HepG2 (cell line): Measurements from ENCODE around the gene GLE1. TPM values are rescaled to one million over a fixed set of nuclear protein-coding genes. Genes with fewer than 3 reads are reported as not detected.

ENCODE experiments used
- ATAC-seq: fragments of 200-7000 bp; cut with Tn5 transposase; 3 replicates; pipeline ENCODE4 v1.9.1; 2020; ENCODE audit warnings: mild to moderate bottlenecking, moderate library complexity
- BruUV-seq: library from RNA; stranded (reverse); fragments of 400-500 nt; replicated peaks from 2 replicates; lab custom pipeline; 2021; lab: Mats Ljungman, UMichigan
- CTCF ChIA-PET: fragments of 300-600 bp; formaldehyde crosslinking; extraction: SDS; loops from one replicate; lab custom pipeline; 2021; ENCODE audit warnings: low total read pairs, inconsistent platforms, low intra/inter-chr PET ratio; lab: Yijun Ruan, JAX
- POLR2A ChIA-PET: fragments of 350-600 bp; sonication (Branson Sonifier 250); formaldehyde crosslinking; loops from one replicate; lab custom pipeline; 2020; ENCODE audit warnings: antibody characterized with exemption, inconsistent platforms; lab: Yijun Ruan, JAX
- DNase-seq: peaks from one replicate; pipeline ENCODE4 v3.0.0-alpha.2; 2015; ENCODE audit warnings: low spot score
- FAIRE-seq: peaks from 3 replicates; lab custom pipeline; 2011; peaks lifted over from hg19 to GRCh38; lab: Jason Lieb, UNC
- H2AFZ ChIP-seq: one replicate; pipeline ENCODE4 v1.6.1; 2011; ENCODE audit warnings: low read length, inconsistent platforms
- H3K27ac ChIP-seq: fragments of 300-600 bp; 3 replicates; pipeline ENCODE4 v1.8.0; 2011; ENCODE audit warnings: mixed run types, mild to moderate bottlenecking, mixed read lengths, low read length, inconsistent platforms; ENCODE audit not compliant: insufficient read depth; ENCODE audit errors: extremely low read length
- H3K27me3 ChIP-seq, 2 experiments: fragments of 200-600 bp in 1 of 2; 2 replicates in 1 of 2; 3 replicates in 1 of 2; pipeline versions ENCODE4 v1.6.0 to v1.8.0; 2011; ENCODE audit warnings: low read length in 2 of 2, mild to moderate bottlenecking in 2 of 2, moderate library complexity in 2 of 2, inconsistent platforms in 1 of 2; ENCODE audit not compliant: insufficient read depth in 2 of 2, control insufficient read depth in 1 of 2
- H3K36me3 ChIP-seq, 2 experiments: fragments of 200-600 bp in 1 of 2; replicated peaks in 1 of 2; 2 replicates in 1 of 2; 3 replicates in 1 of 2; pipeline versions ENCODE4 v1.5.1 to v1.8.0; 2011; ENCODE audit warnings: low read length in 2 of 2, inconsistent platforms in 1 of 2; ENCODE audit not compliant: insufficient read depth in 2 of 2, control insufficient read depth in 1 of 2
- H3K4me1 ChIP-seq: 2 replicates; pipeline ENCODE4 v1.5.1; 2012; ENCODE audit warnings: low read length, inconsistent platforms; ENCODE audit not compliant: insufficient read depth
- H3K4me2 ChIP-seq: 2 replicates; pipeline ENCODE4 v1.6.0; 2011; ENCODE audit warnings: low read depth, low read length, inconsistent platforms
- H3K4me3 ChIP-seq, 3 experiments: fragments of 200-600 bp in 1 of 3; sonication (generic), shearing (Covaris generic) in 1 of 3; replicated peaks in 1 of 3; 2 replicates each; pipeline ENCODE4 v1.5.1; 2011 to 2016; ENCODE audit warnings: low read length in 3 of 3, inconsistent platforms in 2 of 3, low read depth in 2 of 3, mild to moderate bottlenecking in 2 of 3, control low read depth in 1 of 3, mixed read lengths in 1 of 3; ENCODE audit not compliant: insufficient read depth in 1 of 3
- H3K79me2 ChIP-seq: one replicate; pipeline ENCODE4 v1.6.1; 2011; ENCODE audit warnings: low read length, inconsistent platforms; ENCODE audit not compliant: insufficient read depth
- H3K9ac ChIP-seq: 2 replicates; pipeline ENCODE4 v1.6.0; 2011; ENCODE audit warnings: mild to moderate bottlenecking, low read depth, low read length, inconsistent platforms; ENCODE audit not compliant: insufficient read depth
- H3K9me3 ChIP-seq: 2 replicates; pipeline ENCODE4 v1.5.1; 2012; ENCODE audit warnings: mild to moderate bottlenecking, low read length
- H4K20me1 ChIP-seq: 2 replicates; pipeline ENCODE4 v1.6.0; 2011; ENCODE audit warnings: inconsistent platforms, mild to moderate bottlenecking, low read length, moderate library complexity; ENCODE audit not compliant: insufficient read depth
- ISX ChIP-seq: sonication (generic); formaldehyde crosslinking; conservative IDR thresholded peaks from 2 replicates; pipeline ENCODE4 v1.5.0; 2020; ENCODE audit warnings: missing genetic modification reagents
- MED13 ChIP-seq: sonication (generic); formaldehyde crosslinking; IDR thresholded peaks from 2 replicates; pipeline ENCODE4 v1.5.0; 2020; ENCODE audit warnings: missing genetic modification reagents
- MIER3 ChIP-seq: IDR thresholded peaks from 2 replicates; pipeline ENCODE4 v1.6.1; 2016; ENCODE audit warnings: missing compliant biosample characterization, borderline replicate concordance
- RFXANK ChIP-seq: IDR thresholded peaks from 2 replicates; pipeline ENCODE4 v1.6.1; 2016
- TGIF2 ChIP-seq: IDR thresholded peaks from 2 replicates; pipeline ENCODE4 v1.6.1; 2016; ENCODE audit warnings: control low read depth, missing compliant biosample characterization
- WIZ ChIP-seq: sonication (generic); formaldehyde crosslinking; IDR thresholded peaks from 2 replicates; pipeline ENCODE4 v1.5.1; 2020; ENCODE audit warnings: mild to moderate bottlenecking, missing genetic modification reagents
- YEATS4 ChIP-seq: sonication (generic); formaldehyde crosslinking; IDR thresholded peaks from 2 replicates; pipeline ENCODE4 v1.4.0; 2020; ENCODE audit warnings: missing genetic modification reagents, borderline replicate concordance
- ZFP62 ChIP-seq: sonication (generic); formaldehyde crosslinking; IDR thresholded peaks from 2 replicates; pipeline ENCODE4 v1.4.0; 2020; ENCODE audit warnings: missing genetic modification reagents
- ZNF788 ChIP-seq: sonication (generic); formaldehyde crosslinking; IDR thresholded peaks from 2 replicates; pipeline ENCODE4 v1.5.0; 2020; ENCODE audit warnings: mild to moderate bottlenecking, missing genetic modification reagents, borderline replicate concordance
- WGBS: methylation state at CpG from one replicate; pipeline ENCODE4 v1.1.6; 2017; ENCODE audit warnings: low lambda C conversion rate; 5-methylcytosine and 5-hydroxymethylcytosine counted together
- in situ Hi-C: cut with HindIII; loops from 2 replicates; pipeline ENCODE4 v1.10.0; 2017; ENCODE audit warnings: low pct_unique_long_range_greater_than_20kb; ENCODE audit not compliant: extremely low pct_ligation_motif_present
- intact Hi-C: fragments of 100-400 bp; cut with micrococcal nuclease; formaldehyde crosslinking; loops from one replicate; pipeline ENCODE4 v1.10.0; 2022; ENCODE audit not compliant: unreplicated experiment
- polyA plus RNA-seq, 8 experiments: library from polyadenylated mRNA; depleted of rRNA in 3 of 8; stranded (reverse) in 7 of 8; unstranded in 1 of 8; fragments of >200 nt; fragmentation: Illumina TruSeq in 4 of 8; extraction: Trizol in 4 of 8; gene quantifications; 2 replicates each; pipeline versions ENCODE4 v1.2.1 to v1.2.3, GENCODE V29; 2011 to 2016; ENCODE audit warnings: low read depth in 4 of 8, missing spikeins in 1 of 8, mixed read lengths in 1 of 8; ENCODE audit not compliant: insufficient read depth in 1 of 8
- total RNA-seq, 5 experiments: library from RNA; depleted of rRNA; stranded (reverse); fragments of >200 nt; fragmentation: Illumina TruSeq; extraction: Trizol; gene quantifications; 2 replicates each; pipeline ENCODE4 v1.2.3, GENCODE V29; 2016; ENCODE audit warnings: low read depth in 1 of 5
- TF ChIP-seq, protein P1 (sequence below): sonication (generic); formaldehyde crosslinking; IDR thresholded peaks from 2 replicates; pipeline ENCODE4 v1.4.0; 2020; ENCODE audit warnings: mild to moderate bottlenecking, missing genetic modification reagents
- TF ChIP-seq, protein P2 (sequence below): sonication (generic); formaldehyde crosslinking; IDR thresholded peaks from 2 replicates; pipeline ENCODE4 v1.5.1; 2020; ENCODE audit warnings: missing genetic modification reagents, mild to moderate bottlenecking, borderline replicate concordance
- TF ChIP-seq, protein P3 (sequence below): sonication (generic); formaldehyde crosslinking; IDR thresholded peaks from 2 replicates; pipeline ENCODE4 v1.4.0; 2020; ENCODE audit warnings: missing genetic modification reagents

Gene GLE1
- total and polyA plus RNA-seq, 2 of the 13 experiments (the other 11 are each of a cell fraction or from before 2014, with no cell fraction given) = 14.7 to 28.8 TPM

DNA sequence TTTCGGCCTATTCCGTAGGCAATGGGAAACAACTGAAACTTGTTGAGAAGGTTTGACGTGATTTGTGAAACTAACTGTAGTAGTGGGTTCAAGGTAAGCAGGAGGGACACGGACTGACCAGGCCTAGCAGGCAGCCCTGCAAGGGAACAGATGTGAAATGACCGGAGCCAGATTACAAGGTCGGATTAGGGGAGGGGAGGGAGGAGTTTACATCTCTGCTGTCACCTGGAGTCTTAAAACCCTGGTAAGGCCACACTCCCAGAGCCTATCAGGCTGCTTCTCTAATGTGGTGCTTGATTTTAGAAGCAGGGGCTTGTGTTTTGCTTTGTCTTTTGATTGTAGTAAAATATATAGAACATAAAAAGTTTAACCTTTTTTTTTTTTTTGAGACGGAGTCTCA is 44.4 kb downstream of the GLE1 start (continued):
- TF ChIP-seq, protein P1, sequence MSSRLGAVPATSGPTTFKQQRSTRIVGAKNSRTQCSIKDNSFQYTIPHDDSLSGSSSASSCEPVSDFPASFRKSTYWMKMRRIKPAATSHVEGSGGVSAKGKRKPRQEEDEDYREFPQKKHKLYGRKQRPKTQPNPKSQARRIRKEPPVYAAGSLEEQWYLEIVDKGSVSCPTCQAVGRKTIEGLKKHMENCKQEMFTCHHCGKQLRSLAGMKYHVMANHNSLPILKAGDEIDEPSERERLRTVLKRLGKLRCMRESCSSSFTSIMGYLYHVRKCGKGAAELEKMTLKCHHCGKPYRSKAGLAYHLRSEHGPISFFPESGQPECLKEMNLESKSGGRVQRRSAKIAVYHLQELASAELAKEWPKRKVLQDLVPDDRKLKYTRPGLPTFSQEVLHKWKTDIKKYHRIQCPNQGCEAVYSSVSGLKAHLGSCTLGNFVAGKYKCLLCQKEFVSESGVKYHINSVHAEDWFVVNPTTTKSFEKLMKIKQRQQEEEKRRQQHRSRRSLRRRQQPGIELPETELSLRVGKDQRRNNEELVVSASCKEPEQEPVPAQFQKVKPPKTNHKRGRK (CRISPR knock-in tag) = no peak
- no peak for TF ChIP-seq ISX

DNA sequence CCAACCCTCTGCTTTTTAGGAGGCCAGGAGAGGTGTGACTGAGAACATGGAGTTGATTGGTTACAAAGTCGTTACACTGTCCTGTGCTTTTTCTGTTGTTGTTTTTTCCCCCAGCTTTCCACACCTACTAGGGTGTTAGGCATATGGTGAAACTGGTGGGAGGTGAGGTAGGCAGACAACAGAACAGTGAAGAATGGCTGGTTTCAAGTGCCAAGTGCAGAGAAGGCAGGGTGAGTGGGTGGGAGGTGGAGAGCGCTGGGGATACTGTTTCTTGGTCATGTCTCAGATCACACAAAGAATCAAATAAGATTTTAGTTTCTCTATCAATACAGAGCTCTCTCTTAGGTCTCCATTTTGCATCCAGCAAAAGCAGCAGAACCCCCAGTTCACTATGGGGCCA is 45.7 kb downstream of the GLE1 start:
- Histone ChIP-seq H3K4me2 (peak overlapping the region; percentile 95; the same call in 1 of the 2 replicates), H3K27me3 (no peaks in the 10 kb centered on the region; a peak in 1 of 5 replicates), H4K20me1 (peaks cover 18% of the 10 kb centered on the region), H3K79me2 (peaks cover 24% of the 10 kb centered on the region), H3K36me3 (no peaks in the 10 kb centered on the region), H3K9ac (no peak overlapping the region), H2AFZ (no peak overlapping the region), H3K9me3 (no peaks in the 10 kb centered on the region), H3K27ac (no peak overlapping the region), H3K4me3 (peak overlapping the region in 1 of 3 experiments; percentile 87; a peak in 1 of 6 replicates), H3K4me1 (peaks cover 44% of the 10 kb centered on the region)
- BruUV-seq = no TSS peak
- ChIA-PET POLR2A (interaction anchor here (0.5 to 2.2 kb wide), 3 partner anchors 7 to 1162 kb away, joined by 3 to 9 read pairs (median 6); no protein-coding TSS in a partner anchor), CTCF (no interaction called here)
- DNase-seq (no peak), ATAC-seq (no peak), FAIRE-seq (no peak)
- no peak for TF ChIP-seq WIZ (CRISPR knock-in tag)
- TF ChIP-seq, protein P2, sequence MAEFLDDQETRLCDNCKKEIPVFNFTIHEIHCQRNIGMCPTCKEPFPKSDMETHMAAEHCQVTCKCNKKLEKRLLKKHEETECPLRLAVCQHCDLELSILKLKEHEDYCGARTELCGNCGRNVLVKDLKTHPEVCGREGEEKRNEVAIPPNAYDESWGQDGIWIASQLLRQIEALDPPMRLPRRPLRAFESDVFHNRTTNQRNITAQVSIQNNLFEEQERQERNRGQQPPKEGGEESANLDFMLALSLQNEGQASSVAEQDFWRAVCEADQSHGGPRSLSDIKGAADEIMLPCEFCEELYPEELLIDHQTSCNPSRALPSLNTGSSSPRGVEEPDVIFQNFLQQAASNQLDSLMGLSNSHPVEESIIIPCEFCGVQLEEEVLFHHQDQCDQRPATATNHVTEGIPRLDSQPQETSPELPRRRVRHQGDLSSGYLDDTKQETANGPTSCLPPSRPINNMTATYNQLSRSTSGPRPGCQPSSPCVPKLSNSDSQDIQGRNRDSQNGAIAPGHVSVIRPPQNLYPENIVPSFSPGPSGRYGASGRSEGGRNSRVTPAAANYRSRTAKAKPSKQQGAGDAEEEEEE (CRISPR knock-in tag) = no peak
- no peak for TF ChIP-seq YEATS4 (CRISPR knock-in tag)
- no peak for TF ChIP-seq RFXANK (CRISPR knock-in tag)
- no peak for TF ChIP-seq MIER3
- TF ChIP-seq MED13 (CRISPR knock-in tag) = no peak
- TF ChIP-seq ZFP62 (CRISPR knock-in tag) = no peak
- TF ChIP-seq TGIF2 (CRISPR knock-in tag) = no peak
- TF ChIP-seq, protein P3, sequence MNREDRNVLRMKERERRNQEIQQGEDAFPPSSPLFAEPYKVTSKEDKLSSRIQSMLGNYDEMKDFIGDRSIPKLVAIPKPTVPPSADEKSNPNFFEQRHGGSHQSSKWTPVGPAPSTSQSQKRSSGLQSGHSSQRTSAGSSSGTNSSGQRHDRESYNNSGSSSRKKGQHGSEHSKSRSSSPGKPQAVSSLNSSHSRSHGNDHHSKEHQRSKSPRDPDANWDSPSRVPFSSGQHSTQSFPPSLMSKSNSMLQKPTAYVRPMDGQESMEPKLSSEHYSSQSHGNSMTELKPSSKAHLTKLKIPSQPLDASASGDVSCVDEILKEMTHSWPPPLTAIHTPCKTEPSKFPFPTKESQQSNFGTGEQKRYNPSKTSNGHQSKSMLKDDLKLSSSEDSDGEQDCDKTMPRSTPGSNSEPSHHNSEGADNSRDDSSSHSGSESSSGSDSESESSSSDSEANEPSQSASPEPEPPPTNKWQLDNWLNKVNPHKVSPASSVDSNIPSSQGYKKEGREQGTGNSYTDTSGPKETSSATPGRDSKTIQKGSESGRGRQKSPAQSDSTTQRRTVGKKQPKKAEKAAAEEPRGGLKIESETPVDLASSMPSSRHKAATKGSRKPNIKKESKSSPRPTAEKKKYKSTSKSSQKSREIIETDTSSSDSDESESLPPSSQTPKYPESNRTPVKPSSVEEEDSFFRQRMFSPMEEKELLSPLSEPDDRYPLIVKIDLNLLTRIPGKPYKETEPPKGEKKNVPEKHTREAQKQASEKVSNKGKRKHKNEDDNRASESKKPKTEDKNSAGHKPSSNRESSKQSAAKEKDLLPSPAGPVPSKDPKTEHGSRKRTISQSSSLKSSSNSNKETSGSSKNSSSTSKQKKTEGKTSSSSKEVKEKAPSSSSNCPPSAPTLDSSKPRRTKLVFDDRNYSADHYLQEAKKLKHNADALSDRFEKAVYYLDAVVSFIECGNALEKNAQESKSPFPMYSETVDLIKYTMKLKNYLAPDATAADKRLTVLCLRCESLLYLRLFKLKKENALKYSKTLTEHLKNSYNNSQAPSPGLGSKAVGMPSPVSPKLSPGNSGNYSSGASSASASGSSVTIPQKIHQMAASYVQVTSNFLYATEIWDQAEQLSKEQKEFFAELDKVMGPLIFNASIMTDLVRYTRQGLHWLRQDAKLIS (CRISPR knock-in tag) = no peak
- TF ChIP-seq ZNF788 = no peak
- intact Hi-C loops = loop anchor here (5.0 kb wide), 1 partner anchor 48 kb away; the partner anchor contains the start of gene GLE1
- 55% methylated on average over 2 of the region's 2 CpGs for WGBS
- in situ Hi-C loops = no loop called here
